GM06990 (cell line): Measurements from ENCODE around the gene PAQR4.

Source experiments
- DNase-seq: peaks from one replicate; pipeline ENCODE4 v3.0.0-alpha.2; 2011; ENCODE audit not compliant: insufficient read length; ENCODE audit errors: extremely low read depth
- H3K27me3 ChIP-seq: replicated peaks from 2 replicates; pipeline ENCODE4 v1.6.0; 2011; ENCODE audit warnings: low read length; ENCODE audit not compliant: control insufficient read depth, insufficient read depth
- H3K36me3 ChIP-seq: 2 replicates; pipeline ENCODE4 v1.5.1; 2011; ENCODE audit warnings: low read length; ENCODE audit not compliant: control insufficient read depth, insufficient read depth
- H3K4me3 ChIP-seq: replicated peaks from 2 replicates; pipeline ENCODE4 v1.5.1; 2011; ENCODE audit warnings: low read depth, mild to moderate bottlenecking, control low read depth, low read length
- CTCF ChIP-seq: IDR thresholded peaks from 2 replicates; pipeline ENCODE4 v1.5.1; 2011; ENCODE audit warnings: low read length, control low read depth, mild to moderate bottlenecking, inconsistent platforms; ENCODE audit not compliant: insufficient read depth, poor library complexity, severe bottlenecking

Gene PAQR4

DNA sequence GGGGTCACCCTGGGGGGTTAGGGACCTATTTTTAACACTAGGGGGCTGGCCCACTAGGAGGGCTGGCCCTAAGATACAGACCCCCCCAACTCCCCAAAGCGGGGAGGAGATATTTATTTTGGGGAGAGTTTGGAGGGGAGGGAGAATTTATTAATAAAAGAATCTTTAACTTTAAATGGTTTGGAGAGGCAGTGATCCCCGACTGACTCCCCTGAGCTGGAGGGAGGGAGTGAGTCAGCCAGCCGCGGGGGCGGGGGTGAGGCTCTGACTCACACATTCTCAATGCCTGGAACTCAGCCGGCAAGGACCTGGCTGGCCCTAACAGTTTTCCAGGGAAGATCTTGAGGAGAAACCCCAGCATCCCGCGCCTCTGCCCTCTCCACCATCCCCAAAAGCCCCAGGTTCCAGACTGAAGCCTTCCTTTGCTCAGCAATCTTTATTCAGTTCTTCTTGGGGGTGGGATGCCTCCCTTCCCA, 53.1 kb downstream of the PAQR4 start:
- no peak for TF ChIP-seq CTCF
- no peak for DNase-seq
- H3K4me3 ChIP-seq: no peak overlapping the region

GRCh38 chr16:3022684-3023414, 53.7 kb downstream of the PAQR4 start:
- peaks cover 15% of the 10 kb centered on the region for H3K36me3 ChIP-seq
- peak overlapping the region; percentile 82 for H3K4me3 ChIP-seq
- no peak for DNase-seq
- no peaks in the 10 kb centered on the region for H3K27me3 ChIP-seq
- no peak for TF ChIP-seq CTCF

More for the DNA sequence above, 53.1 kb downstream of the PAQR4 start:
- peaks cover 14% of the 10 kb centered on the region for H3K36me3 ChIP-seq
- H3K27me3 ChIP-seq: no peaks in the 10 kb centered on the region
